ENCODE results near the gene CTBP2.

Gene CTBP2

DNA sequence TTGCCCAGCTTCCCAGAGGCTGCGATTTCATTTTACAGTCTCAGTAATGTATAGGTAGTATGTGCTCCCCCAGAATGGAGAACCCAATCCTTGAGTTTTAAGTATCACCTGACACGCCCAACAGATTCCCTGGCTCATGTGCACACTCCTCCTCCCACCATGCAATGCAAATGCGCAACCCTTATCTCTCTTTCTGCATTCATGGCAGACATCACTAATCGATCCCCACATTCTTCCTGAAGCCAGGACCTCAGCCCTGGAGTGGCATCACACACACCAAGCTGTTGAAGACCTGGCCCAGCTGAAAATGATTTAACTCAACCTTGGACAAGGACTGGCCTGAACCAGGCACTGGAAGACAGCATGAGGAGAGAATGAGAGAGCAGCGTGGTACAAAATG is 150.0 kb downstream of the CTBP2 start:
- no peak for DNase-seq (ENCODE audit: low spot score)

GRCh38 chr10:125009661-125010161 is 150.7 kb downstream of the CTBP2 start:
- no peak for DNase-seq (ENCODE audit: low spot score)

GRCh38 chr10:125008689-125009638 is 151.4 kb downstream of the CTBP2 start:
- no peak for DNase-seq (ENCODE audit: low spot score)

DNA sequence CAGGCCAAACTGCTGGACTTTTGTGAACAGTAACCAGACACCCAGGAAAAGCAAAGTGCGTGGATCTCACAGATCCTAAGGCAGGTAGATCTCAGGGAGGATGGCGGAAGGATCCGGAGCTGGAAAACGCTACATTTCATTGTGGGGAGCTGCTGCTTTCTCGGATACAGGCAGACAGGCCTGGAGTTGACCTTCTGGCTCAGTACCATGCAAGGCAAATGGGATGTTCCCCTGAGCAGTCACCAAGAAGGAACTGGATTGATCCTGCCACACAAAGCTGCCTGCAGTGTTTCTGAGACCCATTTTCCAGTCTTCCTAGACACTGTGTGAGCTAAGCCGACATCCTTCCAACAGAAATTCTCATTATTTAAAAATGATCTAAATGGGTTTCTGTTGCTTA is 152.9 kb downstream of the CTBP2 start:
- DNase-seq (ENCODE audit: low spot score) = no peak

DNA sequence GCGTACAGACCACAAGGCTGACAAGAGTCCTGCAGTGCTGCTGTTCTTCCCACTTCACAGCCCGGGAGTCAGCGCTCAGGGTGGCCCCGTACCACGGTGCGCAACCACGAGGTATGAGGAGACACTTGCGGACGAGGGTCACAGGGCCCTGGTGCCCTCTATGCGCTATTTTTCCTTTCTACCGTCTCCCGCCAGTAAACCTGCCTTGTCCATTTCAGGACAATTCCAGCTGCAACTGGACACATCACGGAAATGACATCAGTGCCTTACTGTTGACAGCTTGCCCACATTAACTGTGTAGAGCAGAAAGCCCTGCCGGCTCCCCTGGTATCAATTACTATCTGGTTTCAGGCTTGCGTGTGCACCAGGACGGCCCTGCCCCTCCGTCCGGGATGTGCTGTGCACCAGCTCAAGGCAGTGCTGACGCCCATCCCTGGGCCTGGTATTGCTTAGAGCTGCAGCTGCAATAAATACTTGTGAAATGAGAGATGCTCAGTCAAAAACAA is 153.4 kb downstream of the CTBP2 start:
- DNase-seq (ENCODE audit: low spot score) = peak; percentile 77

- peak; percentile 52 for DNase-seq (ENCODE audit: low spot score)
Measured at GRCh38 chr10:125006188-125006680, 154.1 kb downstream of the CTBP2 start.

- DNase-seq (ENCODE audit: low spot score) = no peak
Measured at GRCh38 chr10:125005312-125006187, 154.8 kb downstream of the CTBP2 start.

DNA sequence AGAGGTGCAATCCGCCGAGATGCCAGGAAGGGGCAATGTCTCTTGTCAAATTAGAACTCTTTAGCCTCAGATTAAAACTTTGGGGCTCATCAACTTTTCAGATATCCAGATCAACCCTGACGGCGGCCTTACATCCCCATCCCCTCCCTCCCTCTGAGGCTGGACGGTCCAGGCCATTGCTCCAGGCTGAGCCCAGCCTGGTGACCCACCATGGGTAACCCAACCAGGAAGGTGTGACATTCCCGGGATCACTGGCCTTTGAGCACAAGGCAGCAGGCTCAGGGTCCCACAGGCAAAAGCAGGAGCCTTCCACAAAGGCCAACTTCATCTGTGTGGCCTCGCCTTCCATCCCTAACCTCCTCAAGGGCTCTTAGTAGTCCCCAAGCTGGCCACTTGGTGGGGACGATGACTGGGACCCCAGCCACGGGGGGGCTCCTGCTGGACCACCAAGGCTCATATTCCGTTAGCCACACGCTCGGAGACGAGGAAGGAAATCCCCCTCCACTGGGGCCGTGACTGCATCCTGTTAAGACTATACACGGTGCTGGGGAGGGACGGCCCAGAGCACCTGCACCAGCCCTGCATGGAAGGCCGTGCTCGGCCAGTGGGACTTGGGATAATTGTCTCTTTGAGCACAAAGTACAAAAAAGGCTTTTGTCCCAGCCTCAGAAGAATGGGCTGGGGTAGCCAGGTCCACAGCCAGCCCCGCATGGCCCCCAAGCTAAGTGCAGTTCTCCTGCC is 155.6 kb downstream of the CTBP2 start:
- DNase-seq (ENCODE audit: low spot score) = no peak

DNA sequence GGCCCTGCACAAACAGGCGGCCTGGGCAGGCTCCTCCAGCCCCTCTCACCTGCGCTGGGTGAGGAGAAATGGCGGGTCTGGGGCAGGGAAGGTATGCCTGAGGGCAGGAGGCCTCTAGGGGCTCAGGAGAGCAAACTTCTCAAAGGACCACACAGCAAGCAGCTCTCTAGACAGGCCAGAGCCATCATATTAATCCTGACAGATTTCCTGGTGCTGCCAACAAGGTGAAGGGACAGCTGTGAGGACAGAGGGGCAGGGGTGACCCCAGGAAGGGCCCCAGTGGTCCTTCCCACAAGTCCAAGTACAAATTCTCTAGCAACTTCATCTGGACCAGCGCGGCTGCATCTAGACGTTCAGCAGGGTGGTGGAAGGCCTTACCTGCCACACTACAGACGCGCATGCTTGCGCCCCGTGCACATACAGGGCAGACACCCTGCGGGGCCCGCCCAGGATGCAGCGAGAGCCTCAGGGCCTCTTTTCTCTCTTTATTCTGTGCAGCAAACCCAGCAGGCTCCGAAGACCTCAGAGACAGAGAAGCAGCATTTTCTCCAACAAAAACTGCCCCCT is 156.4 kb downstream of the CTBP2 start:
- DNase-seq (ENCODE audit: low spot score) = no peak

- DNase-seq (ENCODE audit: low spot score) = no peak
Measured at GRCh38 chr10:125003146-125003900, 157.0 kb downstream of the CTBP2 start.

- DNase-seq (ENCODE audit: low spot score) = no peak
Measured at GRCh38 chr10:125002423-125003145, 157.8 kb downstream of the CTBP2 start.

GRCh38 chr10:125002047-125002422 is 158.3 kb downstream of the CTBP2 start:
- no peak for DNase-seq (ENCODE audit: low spot score)

- DNase-seq (ENCODE audit: low spot score) = no peak
Measured at GRCh38 chr10:125001313-125002046, 158.9 kb downstream of the CTBP2 start.

DNA sequence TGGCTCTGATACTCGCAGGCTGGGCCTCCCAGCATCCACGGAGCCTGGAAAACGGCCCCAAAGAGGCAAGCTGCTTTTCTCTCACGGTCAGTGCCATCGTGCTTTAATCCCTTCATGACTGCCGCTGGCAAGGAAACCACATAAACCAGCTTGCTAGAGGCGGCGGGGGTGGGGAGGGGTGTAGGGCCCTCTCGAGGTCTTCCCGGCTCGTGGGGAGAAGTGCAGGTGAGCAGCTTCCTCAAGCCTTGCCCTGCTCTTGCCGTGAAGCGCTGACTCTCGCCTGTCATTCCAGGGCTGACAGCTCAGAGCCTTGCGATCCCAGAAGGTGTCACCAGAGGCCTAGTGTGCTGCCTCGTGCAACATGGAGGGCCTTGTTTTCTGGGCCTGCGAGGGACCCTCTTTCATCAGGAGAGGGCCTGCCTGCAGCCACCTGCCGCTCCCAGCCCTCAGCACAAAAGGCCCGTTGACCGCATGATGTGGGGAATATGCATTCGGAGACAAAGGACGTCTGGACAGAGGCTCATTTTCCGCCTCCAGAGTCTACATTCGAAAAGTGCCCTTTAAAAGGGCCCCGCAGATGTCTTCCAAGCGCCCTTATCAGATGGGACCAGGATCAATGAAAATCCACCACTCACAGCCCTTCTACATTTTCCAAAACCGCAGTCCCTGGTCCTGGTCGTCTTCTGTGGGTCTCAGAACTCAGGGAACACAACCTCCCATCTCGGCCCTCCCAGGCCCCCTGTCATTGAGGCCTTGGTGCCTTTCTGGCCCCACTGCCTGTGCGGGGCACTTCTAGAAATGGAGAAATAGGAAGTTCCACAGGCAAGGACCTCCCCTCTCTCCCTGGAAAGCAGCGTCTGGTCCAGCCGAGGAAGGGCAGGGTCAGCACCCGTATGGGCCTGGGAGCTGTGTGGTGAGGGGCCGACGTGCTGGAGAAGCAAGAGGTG is 159.7 kb downstream of the CTBP2 start:
- peak; percentile 27 for DNase-seq (ENCODE audit: low spot score)

DNA sequence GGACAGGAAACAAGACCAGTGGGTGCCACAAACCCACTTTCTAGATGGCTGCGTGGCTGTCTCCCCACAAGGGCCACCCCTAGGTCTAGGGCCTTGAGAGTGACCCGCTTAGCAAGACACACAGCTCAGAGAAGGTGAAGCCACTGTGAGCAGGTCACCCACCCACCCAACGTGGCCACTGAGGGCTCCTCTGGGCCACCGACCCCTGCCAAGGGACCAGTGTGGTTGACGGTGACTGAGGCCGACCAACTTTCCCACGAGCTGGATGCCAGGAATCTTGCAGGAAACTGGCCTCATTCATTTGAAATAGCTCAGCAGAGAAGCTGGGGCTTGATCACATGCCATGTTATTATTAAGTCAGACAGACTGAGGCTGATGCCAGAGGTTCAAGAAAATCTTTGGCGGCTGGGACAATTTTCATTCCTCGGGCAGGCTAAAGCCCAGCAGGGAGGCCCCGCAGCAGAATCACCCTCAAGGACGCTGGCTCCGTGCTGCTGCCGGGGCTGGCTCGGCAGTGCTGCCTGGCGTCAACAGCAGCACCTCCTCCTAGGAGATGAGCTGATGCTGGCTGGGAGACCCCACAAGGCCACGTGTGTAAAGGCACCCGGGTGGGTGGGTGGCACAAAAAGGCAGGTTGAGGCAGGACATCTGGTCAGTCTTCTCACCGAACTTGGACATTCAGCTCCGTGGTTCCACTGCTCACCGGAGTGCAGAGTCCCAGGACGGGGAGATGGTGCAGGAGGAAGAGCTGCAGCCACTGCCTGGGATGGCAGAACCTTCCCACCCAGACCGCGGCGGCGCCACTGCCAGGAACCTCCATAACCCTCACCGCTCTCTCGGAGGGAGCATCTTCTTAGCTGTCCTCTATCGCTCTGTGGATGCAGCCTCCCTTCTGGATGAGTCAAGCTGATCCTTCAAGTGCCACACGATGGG is 160.7 kb downstream of the CTBP2 start:
- DNase-seq (ENCODE audit: low spot score) = peak; percentile 89

GRCh38 chr10:124998624-124999291 is 161.6 kb downstream of the CTBP2 start:
- DNase-seq (ENCODE audit: low spot score) = no peak

Measured in GM03348 (cell line).